ENCODE data around the gene ARHGEF39. TPM values are rescaled to one million over a fixed set of nuclear protein-coding genes. Genes with fewer than 3 reads are reported as not detected.

Gene ARHGEF39
- total and polyA plus RNA-seq, 9 of the 15 experiments (the other 6 are each of a cell fraction or from before 2014, with no cell fraction given): 2.8 to 21.7 (median 12.9) TPM

GRCh38 chr9:35658137-35658967 is 6.6 kb downstream of the ARHGEF39 start, which contains the start of gene CCDC107:
CCDC107 (plus strand) TSS chr9:35658292; CDS start chr9:35658380, 88 bp downstream.
- CTCF ChIA-PET (ENCODE audit: low intra/inter-chr PET ratio): no interaction called here
- in situ Hi-C loops (cut with MboI): no loop called here
- TF ChIP-seq PHF20 (IDR thresholded peaks at IDR 0.05; ENCODE audit: partially characterized antibody) (peak; percentile 23), KDM5B (IDR thresholded peaks at IDR 0.05; ENCODE audit: insufficient replicate concordance, low read depth, low read length) (peak; percentile 62), TARDBP (IDR thresholded peaks at IDR 0.05) (0 out of 2 replicates have a peak, but pooled peaks have one; percentile 55), MTA3 (IDR thresholded peaks at IDR 0.05; ENCODE audit: borderline replicate concordance) (peak; percentile 36; the same call in 1 of the 2 replicates), STAG1 (CRISPR knock-in tag; IDR thresholded peaks at IDR 0.05; ENCODE audit: borderline replicate concordance) (peak; percentile 34; the same call in 1 of the 2 replicates), YY1 (IDR thresholded peaks at IDR 0.05; ENCODE audit: borderline replicate concordance in 1 of 3, control insufficient read depth in 1 of 3, extremely low read depth in 1 of 3, insufficient read depth in 3 of 3, insufficient read length in 1 of 3, insufficient replicate concordance in 2 of 3, low read depth in 1 of 3, low read length in 2 of 3) (peak; percentile 51 to 92 (median 83)), KAT7 (CRISPR knock-in tag; IDR thresholded peaks at IDR 0.05; ENCODE audit: borderline replicate concordance) (peak; percentile 77; the same call in 1 of the 2 replicates), ZMIZ1 (IDR thresholded peaks at IDR 0.05; ENCODE audit: low read depth in 2 of 2, low read length in 2 of 2) (0 out of 4 replicates have a peak, but pooled peaks of 1 of the 2 experiments have one; percentile 15), HDAC1 (IDR thresholded peaks at IDR 0.05) (peak in 1 of 2 experiments; percentile 53; a peak in 1 of 4 replicates), ZNF3 (CRISPR knock-in tag; IDR thresholded peaks at IDR 0.05) (no peak), ZFX (CRISPR knock-in tag; IDR thresholded peaks at IDR 0.05) (peak; percentile 82)
- TF ChIP-seq, protein P1, sequence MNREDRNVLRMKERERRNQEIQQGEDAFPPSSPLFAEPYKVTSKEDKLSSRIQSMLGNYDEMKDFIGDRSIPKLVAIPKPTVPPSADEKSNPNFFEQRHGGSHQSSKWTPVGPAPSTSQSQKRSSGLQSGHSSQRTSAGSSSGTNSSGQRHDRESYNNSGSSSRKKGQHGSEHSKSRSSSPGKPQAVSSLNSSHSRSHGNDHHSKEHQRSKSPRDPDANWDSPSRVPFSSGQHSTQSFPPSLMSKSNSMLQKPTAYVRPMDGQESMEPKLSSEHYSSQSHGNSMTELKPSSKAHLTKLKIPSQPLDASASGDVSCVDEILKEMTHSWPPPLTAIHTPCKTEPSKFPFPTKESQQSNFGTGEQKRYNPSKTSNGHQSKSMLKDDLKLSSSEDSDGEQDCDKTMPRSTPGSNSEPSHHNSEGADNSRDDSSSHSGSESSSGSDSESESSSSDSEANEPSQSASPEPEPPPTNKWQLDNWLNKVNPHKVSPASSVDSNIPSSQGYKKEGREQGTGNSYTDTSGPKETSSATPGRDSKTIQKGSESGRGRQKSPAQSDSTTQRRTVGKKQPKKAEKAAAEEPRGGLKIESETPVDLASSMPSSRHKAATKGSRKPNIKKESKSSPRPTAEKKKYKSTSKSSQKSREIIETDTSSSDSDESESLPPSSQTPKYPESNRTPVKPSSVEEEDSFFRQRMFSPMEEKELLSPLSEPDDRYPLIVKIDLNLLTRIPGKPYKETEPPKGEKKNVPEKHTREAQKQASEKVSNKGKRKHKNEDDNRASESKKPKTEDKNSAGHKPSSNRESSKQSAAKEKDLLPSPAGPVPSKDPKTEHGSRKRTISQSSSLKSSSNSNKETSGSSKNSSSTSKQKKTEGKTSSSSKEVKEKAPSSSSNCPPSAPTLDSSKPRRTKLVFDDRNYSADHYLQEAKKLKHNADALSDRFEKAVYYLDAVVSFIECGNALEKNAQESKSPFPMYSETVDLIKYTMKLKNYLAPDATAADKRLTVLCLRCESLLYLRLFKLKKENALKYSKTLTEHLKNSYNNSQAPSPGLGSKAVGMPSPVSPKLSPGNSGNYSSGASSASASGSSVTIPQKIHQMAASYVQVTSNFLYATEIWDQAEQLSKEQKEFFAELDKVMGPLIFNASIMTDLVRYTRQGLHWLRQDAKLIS (CRISPR knock-in tag; IDR thresholded peaks at IDR 0.05): 0 out of 2 replicates have a peak, but pooled peaks have one; percentile 37

More at GRCh38 chr9:35658137-35658967, 6.6 kb downstream of the ARHGEF39 start, which contains the start of gene CCDC107:
- Histone ChIP-seq H4K20me1 (replicated peaks; ENCODE audit: control insufficient read depth, insufficient read depth, low read length) (no peaks in the 10 kb centered on the region), H3K9ac (ENCODE audit: insufficient read depth in 1 of 2, low read depth in 2 of 2, low read length in 2 of 2) (peak within 1 kb of the TSS; percentile 86 to 96), H3K79me2 (ENCODE audit: control insufficient read depth, insufficient read depth, low read length) (peaks cover 10% of the 10 kb centered on the region), H3K27ac (ENCODE audit: extremely low read depth, low read depth, low read length) (peak within 1 kb of the TSS; percentile 98), H3K9me3 (replicated peaks; ENCODE audit: control insufficient read depth, insufficient read depth, low read depth, low read length) (no peaks in the 10 kb centered on the region), H3K36me3 (ENCODE audit: control insufficient read depth, insufficient read depth, low read length) (peaks cover 34% of the 10 kb centered on the region; the same call in 2 of the 3 replicates), H3K27me3 (ENCODE audit: control insufficient read depth in 2 of 2, insufficient read depth in 2 of 2, low read length in 2 of 2) (no peaks in the 10 kb centered on the region), H3K4me3 (peak within 1 kb of the TSS; percentile 89), H3K9me1 (ENCODE audit: control insufficient read depth, insufficient read depth, low read length) (no peaks in the 10 kb centered on the region), H3K4me2 (ENCODE audit: insufficient read depth, low read length) (peak within 1 kb of the TSS; percentile 96), H3K4me1 (replicated peaks in 1 of 2; ENCODE audit: control insufficient read depth in 2 of 2, insufficient read depth in 2 of 2, low read length in 2 of 2) (peaks cover 14 to 27% of the 10 kb centered on the region in 2 experiments; a peak in 4 of 5 replicates), H2AFZ (ENCODE audit: low read depth, low read length) (peak within 1 kb of the TSS; percentile 99)
- intact Hi-C loops (cut with micrococcal nuclease): loop anchor here (5.0 kb wide), 1 partner anchor 39 kb away; no protein-coding TSS in a partner anchor
- 0% methylated on average over 8 of the region's 67 CpGs for WGBS (ENCODE audit: insufficient coverage, low coverage, missing lambda C conversion rate)
- peak; percentile 78 to 97 (median 96) for DNase-seq (ENCODE audit: extremely low read depth in 1 of 4, low spot score in 3 of 4)
- ATAC-seq: peak; percentile 81
- POLR2A ChIA-PET: interaction anchor here (0.6 to 2.6 kb wide), 15 partner anchors 8 to 543 kb away, joined by 3 to 14 read pairs (median 4); partner anchors contain the start of genes ATOSB, CREB3 and TLN1
- no peak for FAIRE-seq
- TSS peak; percentile 71 for BruUV-seq (replicated peaks)
